GM18499 (cell line): ENCODE results near the gene SLC35D2.
"Not testable (repeated sequence)": the region's sequence is repeated elsewhere in the genome, so short reads cannot be mapped to it uniquely, and the experiment has no call there.

Experiments used
- ATAC-seq: cut with Tn5 transposase; IDR thresholded peaks from one replicate; pipeline ENCODE4 v1.9.1; 2021; ENCODE audit warnings: moderate number of reproducible peaks; ENCODE audit not compliant: insufficient read depth, unreplicated experiment

Gene SLC35D2

DNA sequence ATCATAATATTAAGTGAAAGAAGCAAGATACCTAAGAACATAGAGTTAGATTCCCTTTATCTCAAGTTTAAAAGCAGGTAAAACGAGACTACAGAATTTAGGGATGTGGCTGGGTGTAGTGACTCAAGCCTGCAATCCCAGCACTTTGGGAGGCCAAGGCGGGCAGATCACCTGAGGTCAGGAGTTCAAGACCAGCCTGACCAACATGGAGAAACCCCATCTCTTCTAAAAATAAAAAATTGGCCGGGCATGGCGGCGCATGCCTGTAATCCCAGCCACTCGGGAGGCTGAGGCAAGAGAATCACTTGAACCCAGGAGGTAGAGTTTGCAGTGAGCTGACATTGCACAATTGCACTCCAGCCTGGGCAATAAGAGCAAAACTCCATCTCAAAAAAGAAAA lies 21.4 kb downstream of the SLC35D2 start:
- ATAC-seq: not testable (repeated sequence)

DNA sequence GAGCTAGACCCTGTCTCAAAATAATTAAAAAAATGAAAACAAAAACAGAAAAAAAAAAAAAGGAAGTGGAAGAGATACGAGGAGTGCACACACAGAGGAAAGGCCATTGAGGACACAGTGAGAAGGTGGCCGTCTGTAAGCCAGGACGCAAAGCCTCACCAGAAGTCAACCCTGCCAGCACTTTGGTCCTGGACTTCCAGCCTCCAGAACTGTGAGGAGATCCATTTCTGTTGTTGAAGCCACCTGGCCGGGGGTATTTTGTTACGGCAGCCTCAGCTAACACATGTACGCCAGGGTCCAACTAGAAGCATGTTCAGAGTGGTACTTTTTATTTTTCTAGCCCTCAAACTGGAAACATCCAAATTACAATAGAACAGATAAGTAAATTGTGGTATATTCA lies 21.8 kb downstream of the SLC35D2 start:
- ATAC-seq: no peak

DNA sequence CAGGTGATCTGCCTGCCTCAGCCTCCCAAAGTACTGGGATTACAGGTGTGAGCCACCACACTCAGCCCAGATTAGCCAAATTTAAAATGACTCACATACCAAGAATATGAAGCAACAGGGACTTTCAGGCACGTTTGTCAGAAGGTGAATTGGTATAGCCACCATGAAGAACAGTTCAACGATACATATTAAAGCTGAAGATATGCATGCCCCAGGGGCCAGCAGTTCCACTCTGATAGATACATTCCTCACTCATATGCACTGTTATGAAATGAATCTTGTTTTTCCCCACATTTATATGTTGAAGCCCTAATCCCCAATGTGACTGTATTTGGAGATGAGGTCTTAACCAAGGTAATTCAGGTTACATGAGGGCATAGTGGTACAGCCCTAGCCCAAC lies 22.5 kb downstream of the SLC35D2 start:
- ATAC-seq: no peak

DNA sequence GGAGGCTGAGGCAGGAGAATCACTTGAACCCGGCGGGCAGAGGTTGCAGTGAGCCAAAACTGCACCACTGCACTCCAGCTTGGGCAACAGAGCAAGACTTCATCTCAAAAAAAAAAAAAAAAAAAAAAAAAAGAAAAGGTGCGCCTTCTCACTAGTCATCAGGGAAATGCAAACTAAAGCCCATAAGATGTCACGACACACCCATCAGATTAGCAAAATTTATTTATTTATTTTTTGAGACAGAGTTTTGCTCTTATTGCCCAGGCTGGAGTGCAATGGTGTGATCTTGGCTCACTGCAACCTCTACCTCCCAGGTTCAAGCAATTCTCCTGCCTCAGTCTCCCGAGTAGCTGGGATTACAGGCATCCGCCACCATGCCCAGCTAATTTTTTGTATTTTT lies 23.0 kb downstream of the SLC35D2 start:
- ATAC-seq: not testable (repeated sequence)

DNA sequence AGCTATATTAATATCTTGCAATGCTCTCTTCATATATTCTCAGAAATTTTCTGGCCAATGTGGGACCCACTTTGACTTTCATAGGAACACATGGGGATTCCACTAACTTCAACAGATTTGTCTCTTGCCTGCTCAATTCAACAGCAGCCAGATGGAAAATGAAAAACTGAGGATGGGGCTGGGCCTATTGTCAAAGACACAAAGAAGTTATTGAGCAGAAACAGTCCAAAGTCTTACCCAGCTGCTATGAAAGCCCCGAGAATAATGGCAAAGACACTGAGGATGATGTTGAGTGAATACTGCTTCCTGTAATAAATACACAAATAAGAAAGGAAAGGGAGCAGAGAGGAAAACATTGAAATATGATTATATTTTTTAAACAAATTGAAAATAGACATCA lies 32.6 kb downstream of the SLC35D2 start:
- no peak for ATAC-seq

DNA sequence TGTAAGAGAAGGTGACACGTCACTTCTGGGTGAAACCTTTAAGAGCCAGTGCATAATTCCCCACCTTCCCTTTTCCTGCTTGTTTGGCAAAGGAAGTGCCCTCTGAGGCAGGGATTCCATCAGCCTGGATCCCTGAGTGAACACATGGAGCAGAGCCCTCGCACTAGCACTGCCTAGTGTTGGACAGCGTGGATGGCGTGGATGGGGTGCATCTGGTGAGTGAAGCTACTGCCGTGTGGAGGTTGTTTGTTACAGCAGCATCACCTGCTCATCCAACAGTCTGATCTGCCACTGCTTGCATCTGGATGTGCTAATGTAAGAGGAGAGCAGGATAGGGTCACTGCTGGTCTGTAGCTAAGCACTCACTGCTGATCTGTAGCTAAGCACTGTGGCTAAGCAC lies 35.2 kb downstream of the SLC35D2 start:
- ATAC-seq: no peak

DNA sequence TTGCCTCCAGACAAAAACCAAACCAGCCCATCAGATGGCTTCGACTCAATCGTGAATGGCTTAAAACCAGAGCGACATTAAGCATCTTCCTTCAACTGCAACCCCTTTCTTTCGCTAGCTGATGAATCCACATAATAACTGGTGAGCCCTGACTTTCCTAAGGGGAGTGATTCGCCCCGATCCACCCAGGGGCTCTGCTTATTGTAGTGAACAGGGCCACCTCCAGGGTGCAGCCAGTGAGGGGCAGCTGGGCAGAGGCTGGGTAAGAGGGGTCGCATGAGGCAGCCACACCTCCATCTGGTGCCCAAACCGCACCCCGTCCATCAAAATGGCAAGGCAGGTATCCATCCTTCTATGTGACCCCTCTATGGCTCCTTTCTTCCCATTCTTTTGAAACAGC lies 38.0 kb downstream of the SLC35D2 start:
- ATAC-seq: no peak

DNA sequence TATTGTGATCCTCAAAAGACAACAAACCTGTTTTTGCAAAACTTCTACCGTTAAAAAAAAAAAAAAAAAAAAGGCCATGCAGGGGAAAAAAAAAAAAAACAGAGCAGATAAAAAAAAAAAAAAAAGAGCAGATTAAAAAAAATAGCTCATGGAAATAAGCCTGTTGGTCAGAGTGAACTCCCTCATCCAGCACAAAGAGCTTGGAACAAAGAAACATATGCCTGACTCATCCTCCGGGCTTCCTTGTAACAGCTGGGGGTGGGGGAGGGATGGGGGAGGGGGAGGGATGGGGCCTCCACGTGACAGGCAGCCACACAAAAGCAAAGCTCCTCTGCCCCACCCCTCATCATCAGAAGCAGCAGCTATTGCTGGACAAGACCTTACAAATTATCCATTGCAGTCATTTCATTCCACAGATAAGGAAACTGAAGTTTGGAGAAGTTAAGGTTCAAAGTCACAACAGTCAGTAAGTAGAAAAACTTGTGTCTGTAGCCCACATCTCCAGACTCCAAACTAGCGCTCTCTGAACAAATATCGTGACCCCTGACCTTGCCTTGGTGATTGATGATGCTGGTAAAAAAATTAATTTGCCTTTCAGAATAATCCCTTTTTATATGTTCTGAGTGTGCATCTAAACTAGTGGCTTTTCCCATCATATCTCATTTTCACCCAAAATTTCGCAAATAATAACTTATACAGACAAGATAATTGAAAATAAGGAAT lies 38.9 kb downstream of the SLC35D2 start:
- ATAC-seq: no peak

DNA sequence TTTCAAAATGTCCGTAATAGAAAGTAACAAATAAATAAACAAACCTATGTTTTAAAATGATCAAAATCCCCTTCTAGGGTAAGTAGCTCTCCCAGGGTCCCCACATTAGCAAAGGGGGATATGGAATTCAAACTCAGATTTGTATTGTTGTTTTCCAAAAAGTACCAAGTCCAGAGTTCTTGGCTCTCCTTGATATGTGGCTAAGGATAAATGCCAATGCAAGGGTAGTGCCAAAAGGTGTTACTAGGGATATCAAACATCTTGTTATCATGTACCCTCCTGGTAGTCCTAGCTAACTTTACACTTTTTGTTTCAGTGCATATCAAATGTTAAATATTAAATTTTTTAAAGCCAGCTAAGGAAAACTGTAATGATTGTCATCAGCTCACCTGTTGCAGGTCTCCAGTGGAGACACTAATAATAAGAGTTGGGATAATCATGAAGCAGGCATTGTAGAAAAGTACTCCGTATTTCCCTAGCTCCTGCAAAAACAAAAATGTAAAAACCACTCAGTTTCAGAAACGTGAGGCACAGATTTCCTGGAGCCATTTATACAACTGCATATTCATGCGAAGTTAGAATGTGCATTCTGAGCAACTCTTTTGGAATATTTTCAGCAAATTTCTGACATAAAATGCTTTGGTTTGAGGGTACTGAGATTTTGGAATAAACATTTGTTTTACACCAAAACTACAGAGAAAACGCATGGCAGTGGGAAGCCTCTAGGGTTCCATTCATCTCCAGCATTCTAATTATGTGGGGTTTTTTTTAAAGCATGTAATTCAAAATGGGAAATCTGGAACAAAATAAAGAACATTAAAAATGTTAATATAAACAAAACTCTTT lies 39.8 kb downstream of the SLC35D2 start:
- ATAC-seq: no peak

DNA sequence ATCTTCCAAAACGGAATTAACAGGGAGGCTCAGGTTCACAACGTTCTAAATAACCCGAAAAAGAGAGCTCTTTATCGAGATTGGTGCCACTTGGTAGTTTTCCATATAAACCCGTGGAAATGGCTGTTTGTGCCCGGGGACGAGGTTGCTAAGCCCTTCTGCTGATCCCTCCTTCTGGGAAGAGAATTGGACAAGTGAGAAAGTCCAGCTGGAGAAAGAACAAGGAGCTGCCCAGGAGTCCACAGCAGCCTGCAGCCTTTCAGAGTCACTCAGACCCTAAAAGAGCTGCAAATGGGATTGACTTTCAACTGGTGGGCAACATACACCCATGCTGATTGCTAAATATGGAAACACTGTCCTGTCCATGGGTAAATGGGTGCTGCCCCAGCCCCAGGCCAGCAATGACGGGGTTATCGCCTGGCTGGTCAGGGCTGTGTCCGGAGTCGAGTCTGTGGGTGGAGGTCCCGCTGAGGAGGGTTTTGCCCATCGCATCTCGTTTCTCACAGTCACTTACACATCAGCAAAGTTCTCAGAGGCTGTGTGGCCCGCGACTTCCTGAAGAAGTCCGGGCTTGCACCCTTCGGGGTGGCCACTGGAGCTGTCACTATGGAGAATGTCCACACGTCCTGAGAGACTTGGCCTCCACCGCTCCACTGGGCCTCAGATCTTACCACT lies 40.8 kb downstream of the SLC35D2 start:
- ATAC-seq: no peak

DNA sequence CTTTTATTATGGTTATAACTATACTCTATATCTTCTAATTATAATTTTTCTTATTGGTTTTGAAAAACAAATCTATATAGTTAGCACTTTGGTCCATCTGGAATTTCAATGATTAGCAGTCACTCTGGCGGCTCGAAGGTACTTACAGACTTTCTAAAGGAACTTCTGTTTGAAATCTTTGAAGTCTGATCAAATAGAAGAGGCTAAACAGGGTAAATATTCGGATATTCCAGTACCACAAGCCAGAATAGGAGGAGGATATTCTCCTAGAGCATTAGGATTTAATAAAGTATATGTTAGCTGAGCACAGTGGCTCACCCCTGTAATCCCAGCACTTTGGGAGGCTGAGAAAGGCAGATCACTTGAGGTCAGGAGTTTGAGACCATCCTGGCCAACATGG lies 42.8 kb downstream of the SLC35D2 start:
- no peak for ATAC-seq

DNA sequence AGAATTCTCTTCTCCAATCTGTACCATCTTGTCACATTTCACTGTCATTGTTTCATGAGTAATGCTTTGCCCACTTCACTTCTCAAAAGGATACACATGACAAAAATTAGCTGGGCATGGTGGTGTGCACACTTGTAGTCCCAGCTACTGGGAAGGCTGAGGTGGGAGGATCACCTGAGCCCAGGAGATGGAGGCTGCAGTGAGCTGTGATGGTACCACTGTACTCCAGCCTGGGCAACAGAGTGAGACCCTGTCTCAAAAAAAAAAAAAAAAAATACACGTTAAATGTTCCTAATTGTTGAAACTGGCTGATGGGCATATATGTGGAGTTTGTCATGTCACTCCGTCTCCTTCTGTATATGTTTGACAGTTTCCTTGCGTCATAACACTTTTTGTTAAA lies 45.2 kb downstream of the SLC35D2 start:
- ATAC-seq: no peak

DNA sequence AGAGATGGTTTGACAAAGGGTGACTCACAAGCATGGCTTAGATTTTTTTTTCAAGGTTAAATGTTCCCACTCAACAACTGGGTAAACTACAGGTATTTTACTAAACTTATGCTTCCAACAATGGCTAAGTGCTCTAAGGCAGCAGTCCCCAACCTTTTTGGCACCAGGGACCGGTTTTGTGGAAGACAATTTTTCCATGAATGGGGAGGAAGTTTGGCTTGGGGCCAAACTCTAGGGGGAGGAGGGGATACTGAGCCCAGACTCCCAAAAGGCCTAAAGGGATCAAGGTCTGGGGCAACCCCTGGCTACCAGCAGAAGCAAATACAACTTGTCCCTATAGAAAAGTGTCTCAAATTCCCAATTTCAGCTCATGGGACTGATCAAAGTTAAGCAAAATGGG lies 49.6 kb downstream of the SLC35D2 start:
- ATAC-seq: no peak

DNA sequence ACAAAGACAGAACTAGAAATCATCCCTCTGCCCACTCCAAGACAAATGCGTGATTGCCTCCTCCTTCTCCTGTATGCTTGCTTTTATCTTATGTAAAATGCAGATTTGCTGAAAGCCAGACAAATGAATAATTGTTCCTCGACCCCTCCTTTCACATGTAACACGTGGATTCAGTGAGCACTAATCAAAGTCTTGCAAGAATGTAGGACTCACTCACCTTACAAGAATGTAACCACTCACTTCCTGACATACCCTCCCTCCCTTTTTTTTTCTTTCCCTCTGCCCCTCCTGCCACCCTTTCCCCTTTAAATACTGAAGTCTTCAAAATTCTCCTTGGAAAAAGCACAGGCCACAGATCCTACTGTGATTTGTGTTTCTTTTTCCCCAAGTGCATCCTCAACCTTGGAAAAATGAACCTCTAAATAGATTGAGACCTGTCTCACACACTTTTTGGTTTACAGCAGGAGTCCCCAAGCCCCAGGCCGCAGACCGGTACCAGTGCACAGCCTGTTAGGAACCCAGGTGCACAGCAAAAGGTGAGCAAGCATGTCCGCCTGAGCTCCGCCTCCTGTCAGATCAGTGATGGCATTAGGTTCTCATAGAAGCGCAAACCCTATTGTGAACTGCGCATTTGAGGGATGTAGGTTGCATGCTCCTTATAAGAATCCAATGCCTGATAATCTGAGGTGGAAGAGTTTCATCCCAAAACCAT lies 52.1 kb downstream of the SLC35D2 start:
- no peak for ATAC-seq

DNA sequence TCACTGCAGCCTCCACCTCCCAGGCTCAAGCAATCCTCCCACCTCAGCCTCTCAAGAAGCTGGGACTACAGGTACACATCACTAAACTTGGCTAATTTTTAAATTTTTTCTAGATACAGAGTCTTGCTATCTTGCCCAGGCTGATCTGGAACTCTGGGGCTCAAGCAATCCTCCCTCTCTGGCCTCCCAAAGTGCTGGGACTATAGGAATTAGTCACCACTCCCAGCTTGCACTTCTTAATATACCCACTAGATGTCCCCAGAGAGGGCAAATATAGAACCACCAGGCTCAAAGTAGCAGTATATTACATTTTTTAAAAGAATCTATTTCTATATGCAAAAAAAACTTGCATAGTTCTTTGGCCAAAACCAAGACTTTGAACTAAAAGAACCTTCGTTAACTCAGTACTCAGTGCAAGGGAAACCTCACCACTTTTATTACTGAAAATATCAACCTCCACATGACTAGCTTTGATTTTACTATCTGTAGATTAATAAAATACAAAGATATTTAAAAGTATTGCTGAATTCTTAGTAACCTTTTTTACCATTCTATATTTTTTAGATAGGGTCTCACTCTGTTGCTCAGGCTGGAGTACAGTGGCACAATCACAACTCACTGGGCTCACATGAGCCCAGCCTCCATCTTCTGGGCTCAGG lies 55.7 kb downstream of the SLC35D2 start:
- no peak for ATAC-seq

DNA sequence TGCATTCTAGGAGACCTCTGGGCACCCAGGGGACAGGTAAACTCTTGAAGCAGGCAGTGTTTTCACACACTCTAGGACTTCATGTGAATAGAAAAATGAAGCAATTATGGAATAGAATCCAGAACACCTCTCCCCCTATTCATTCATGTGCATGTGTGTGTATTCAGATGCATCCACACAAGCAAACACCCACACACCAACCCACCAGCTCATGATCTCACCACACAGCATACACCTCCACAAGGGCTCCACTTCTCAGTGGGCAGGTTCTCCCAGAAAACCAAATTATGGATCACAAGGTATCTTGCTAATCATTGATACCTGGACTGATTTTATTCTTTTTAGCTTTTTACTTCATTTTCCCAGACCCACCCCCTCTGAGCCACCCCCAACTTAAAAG lies 60.3 kb downstream of the SLC35D2 start:
- ATAC-seq: no peak

DNA sequence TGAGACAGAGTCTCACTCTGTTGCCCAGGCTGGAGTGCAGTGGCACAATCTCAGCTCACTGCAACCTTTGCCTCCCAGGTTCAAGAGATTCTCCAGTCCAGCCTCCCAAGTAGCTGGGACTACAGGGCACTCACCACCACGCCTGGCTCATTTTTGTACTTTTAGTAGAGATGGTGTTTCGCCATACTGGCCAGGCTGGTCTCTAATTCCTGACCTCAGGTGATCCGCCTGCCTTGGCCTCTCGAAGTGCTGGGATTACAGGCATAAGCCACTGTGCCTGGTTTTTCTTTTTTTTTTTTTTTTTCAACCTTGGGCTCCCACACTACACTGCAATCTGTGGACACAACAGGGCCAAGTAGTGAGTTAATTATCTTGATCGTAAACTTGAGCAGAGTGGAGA lies 60.8 kb downstream of the SLC35D2 start:
- ATAC-seq: not testable (repeated sequence)

DNA sequence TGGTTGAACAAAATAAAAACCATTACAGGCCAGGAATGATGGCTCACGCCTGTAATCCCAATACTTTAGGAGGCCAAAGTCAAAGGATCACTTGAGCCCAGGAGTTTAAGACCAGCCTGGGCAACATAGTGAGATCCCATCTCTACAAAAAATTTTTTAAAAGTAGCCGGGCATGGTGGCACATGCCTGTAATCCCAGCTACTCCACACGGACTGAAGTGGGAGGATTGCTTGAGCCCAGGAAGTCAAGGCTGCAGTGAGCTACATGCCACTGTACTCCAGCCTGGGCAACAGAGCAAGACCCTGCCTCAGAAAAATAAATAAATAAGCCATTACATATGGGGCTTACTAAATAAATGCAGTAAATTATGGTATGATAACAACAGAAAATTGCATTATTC lies 61.3 kb downstream of the SLC35D2 start:
- ATAC-seq: not testable (repeated sequence)

DNA sequence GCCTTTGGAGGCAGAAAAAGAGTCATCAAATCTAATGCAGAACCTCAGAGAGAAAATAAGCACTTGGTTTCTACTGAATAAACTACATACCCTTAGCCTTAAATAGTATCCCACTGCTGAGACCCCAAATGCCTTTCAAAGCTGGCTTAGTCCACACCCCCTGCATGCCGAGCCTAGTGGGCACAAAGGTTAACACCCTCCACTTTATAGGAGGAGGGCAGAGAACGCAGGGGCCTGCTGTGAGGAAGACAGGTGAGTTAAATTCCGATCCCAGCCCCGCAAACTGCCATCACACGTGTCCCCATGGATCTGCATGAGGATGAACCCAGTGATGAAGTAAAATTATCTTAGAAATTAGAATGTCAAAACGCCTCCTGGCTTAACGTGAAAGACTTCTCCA lies 62.0 kb downstream of the SLC35D2 start:
- ATAC-seq: no peak

DNA sequence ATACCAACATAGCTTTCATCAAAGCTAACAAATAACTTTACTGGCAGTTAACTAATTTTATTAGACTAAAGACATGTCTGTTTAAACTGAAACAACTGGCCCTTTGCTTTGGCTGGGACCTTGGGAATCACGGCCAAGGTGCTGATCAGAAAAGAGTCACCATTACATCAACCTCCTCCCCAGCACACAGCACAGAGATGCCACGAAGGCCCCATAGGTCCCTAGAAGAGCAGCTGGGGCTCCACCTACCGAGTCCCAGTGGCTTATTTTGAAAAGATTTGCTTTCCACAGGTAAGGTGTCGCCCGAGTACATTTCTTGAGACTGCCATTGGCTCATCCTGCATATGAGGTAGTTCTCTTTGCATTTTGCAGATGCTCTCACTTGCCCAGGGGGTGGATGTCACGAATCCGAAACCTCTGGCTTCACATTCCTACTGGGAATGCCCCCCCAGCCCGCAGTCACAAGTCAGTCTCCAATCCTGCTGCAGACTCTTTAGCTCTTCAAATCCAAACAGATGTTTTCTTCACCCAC lies 62.7 kb downstream of the SLC35D2 start:
- no peak for ATAC-seq
